A172 (cell line): ENCODE measurements around the gene MTARC2. TPM values are rescaled to one million over a fixed set of nuclear protein-coding genes. Genes with fewer than 3 reads are reported as not detected.

Source experiments
- DNase-seq: peaks from one replicate; pipeline ENCODE4 v3.0.0-alpha.2; 2015; ENCODE audit warnings: low spot score
- total RNA-seq: library from RNA; depleted of rRNA; stranded (reverse); fragments of >200 nt; shearing (Covaris generic); gene quantifications from 2 replicates; pipeline ENCODE4 v1.2.3, GENCODE V29; 2014

MTARC2 gene
- total RNA-seq, 1 experiment from 2014 or later = 0.55 TPM

DNA sequence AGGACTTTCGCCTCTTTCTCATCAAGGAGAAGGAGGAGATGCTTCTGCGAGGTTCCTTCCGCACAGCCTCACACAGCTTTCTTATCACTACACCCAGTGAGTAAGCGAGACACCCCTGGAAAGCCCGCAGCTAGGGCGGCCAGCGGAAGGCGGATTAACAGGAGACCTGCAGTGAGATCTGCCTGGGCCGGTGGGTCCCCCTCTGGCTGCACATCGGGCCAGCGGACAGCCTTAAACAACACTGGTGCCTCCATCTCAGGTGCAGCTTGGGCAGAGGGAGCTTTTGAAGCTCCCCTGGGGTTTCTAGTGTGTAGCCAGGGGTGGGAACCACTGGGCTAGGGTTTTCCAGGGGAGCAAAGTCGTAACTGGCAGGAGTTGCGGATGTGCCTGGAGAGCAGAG lies 21.1 kb downstream of the MTARC2 start:
- DNase-seq = no peak

DNA sequence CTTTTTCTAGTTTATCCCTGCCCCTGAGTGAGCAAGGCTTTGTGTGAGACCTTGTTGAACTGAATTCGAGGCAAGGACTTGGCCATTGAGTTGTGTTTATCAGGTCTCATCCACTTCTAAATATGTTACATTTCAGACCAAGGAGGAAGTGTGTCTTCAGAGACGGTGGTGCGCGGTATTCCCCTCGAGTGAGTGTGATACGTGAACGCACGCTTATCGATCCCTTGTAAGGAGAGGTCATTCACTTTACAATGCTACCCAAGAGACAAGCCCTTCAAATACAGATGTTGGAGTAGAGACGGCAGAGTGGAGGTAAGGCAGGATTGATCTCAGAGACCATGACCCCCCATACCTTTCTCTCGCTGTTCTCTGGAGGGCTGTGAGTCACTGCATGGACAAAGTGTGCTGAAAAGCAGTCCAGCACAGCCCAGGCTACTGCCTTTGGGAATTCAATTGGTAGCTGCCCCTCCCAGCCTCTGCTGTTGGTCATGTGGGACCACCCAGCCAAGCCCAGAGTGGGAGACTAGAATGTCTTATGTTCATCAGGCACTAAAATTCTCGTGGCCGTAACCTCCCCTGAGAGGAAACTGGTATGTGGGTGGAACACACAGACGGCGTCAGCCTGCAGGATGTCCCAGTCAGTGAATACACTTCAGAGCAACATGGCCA lies 22.3 kb downstream of the MTARC2 start:
- no peak for DNase-seq

DNA sequence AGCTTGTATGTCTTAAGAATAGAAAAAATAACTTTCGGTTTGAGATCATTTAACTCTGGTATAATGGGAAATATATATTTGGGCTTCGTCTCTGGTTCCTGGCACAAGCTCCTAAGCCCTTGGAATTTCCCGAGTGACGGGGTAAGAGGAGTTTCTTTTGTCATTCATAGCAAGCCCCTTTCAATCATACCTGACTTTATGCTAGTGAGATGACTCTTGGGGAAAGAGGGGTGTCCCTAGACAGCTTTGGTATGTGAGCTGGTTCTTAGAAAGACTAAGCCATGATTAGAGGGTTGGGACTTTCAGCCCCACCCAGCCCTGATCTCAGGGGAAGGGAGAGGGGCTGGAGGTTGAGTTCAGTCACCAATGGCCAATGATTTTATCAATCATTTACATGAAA lies 24.7 kb downstream of the MTARC2 start:
- no peak for DNase-seq

DNA sequence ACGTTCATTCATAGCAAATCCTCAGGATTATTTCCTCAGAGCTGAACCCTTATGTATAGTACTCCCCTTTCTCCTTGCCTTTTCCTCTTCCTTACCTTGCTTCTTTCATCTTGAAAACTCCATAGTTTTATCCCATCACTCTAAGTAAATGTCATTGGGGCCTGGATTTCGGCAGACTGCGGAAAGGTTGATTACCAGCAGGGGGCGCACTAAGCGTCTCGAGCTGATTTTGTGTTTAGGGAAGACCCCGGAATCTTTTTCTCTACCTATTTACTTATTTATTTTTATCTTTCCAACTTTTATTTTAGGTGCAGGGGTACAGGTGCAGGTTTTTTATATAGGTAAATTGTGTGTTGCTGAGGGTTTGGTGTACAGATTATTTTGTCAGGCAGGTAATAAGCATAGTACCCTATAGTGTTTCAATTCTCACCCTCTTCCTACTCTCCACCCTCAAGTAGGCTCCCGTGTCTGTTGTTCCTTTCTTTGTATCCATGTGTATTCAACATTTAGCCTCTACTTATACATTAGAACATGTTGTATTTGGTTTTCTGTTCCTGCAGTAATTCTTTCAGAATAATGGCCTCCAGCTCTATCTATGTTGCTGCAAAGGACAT lies 27.2 kb downstream of the MTARC2 start:
- peak; percentile 16 for DNase-seq

DNA sequence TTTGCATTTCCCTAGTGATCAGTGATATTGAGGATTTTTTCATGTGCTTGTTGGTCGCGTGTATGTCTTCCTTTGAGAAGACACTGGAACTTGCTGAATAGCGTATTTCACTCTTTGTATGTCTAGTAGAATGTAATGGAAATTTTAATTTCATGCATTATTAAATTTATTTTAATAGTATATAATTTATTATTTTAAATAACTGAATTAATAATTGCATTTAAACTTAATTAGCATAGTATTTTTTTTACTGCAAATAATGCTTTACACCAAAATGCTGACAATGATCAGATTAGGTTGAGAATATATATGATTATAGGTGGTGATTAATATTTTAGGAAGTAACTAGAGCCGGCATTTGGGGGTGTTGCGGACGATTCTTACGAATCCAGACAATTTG lies 28.1 kb downstream of the MTARC2 start:
- no peak for DNase-seq

DNA sequence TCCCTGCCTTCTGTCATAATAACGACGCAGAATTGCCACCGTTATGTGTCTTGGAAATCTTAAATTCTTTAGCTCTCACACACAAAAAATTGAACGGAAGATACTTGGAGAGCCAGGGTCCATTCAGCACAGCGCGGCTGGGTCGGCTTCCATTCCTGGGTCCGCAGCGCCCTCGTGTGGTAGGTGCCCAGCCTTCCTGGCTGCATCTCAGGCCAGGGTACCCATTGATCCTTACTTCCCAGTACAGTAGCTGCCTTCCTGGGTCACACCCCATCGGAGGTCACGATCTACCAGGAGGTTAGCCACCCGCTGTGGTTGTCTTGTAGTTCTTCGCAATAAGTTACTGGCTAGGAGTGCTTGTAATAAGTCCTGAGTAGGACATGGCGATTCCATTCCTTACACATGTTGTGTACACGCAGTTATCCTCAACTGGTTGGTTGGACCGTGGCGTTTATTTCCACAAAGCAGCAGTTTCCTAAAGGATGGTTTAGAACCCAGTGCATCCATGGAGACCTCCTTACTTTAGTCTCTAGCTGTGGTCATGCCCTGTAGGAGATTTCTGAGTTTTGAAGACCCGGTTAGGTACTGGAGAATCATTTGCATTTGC lies 28.7 kb downstream of the MTARC2 start:
- peak; percentile 59 for DNase-seq

GRCh38 chr1:220783453-220783852 lies 35.3 kb downstream of the MTARC2 start:
- no peak for DNase-seq

GRCh38 chr1:220784751-220785150 lies 36.6 kb downstream of the MTARC2 start:
- no peak for DNase-seq

DNA sequence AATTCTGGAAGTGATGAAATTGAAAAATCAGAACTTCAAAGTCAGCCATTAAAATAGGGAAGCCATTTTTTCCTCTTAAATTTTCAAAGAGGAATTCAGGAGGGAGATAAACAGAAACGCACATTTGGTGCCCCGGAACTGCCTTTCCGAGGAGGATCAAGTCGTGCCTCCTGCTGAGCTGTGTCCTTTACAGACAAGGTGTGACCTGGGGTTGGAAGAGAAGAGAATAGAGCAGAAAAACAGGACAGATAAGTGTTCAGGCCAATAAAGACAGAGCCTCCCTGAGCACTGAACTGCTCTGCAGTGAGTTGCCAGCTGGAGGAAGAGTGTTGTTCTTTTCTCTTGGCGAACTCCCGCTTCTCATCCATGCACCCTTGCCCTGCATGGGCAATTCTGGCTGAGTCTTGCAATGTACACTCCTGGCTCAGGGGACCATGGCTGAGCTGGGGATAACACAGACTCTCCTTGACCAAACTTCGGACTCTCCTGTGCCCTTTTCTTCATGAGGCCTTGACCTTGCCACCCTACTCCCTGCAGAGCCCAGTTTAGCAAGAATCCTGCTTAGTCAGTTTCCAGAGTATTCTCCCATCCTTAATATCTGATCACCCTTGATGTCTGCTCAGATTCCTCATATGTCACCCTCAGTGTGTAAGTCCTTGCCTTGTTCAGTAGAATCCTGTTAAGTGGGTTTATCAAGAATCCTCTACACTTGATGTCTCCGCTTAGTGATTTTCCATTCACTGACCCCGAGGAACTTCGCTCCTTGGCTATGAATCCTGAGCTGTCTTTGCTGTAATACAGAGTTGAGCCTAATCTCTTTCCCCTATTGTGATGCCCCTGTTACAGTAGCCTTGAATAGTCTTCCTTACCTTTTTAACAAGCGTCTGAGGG lies 37.3 kb downstream of the MTARC2 start:
- DNase-seq = no peak

DNA sequence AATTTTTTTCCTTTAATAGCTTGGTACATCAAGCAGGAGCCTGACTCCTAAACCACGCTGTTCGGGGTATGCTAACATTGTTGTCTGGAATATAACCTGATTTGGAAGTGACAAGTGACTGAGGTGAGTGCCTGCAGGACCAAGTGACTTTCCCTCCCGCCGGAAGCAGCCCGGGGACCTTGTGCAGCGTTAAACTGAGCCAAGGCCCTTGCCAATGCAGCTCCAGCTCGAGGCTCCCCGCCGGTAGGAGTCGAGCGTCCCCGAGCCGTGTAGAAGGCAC lies 37.9 kb downstream of the MTARC2 start:
- no peak for DNase-seq

DNA sequence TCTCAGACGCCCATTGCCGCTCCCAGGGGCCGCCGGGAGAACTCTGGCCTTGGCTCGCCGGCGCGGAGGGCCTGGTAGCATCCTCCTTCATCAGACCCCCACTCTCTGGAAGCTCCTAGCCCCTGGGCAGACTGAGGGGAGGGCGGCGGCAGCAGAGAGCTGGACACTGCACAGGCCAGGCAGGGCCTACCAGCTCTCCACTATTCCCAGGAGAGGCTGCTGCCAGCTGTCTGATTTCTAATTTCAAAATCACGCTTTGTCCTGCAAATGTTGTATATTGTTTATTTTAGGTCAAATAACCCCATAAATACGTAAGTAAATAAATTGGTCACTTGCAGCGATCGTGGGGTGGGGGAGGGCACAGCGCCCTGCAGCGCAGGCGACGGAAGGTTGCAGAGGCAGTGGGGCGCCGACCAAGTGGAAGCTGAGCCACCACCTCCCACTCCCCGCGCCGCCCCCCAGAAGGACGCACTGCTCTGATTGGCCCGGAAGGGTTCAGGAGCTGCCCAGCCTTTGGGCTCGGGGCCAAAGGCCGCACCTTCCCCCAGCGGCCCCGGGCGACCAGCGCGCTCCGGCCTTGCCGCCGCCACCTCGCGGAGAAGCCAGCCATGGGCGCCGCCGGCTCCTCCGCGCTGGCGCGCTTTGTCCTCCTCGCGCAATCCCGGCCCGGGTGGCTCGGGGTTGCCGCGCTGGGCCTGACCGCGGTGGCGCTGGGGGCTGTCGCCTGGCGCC lies 38.4 kb downstream of the MTARC2 start, which contains the start of gene MTARC1:
TSS of gene MTARC1 (plus strand) at position 577 of the 732 bp plus-strand sequence. CDS start at position 609, 32 bp downstream.
- DNase-seq = no peak

- no peak for DNase-seq
These were observed 39.0 kb downstream of the MTARC2 start for GRCh38 chr1:220787069-220787619.

- DNase-seq = no peak
These were observed 40.8 kb downstream of the MTARC2 start for GRCh38 chr1:220788900-220789299.

GRCh38 chr1:220789532-220790147 lies 41.5 kb downstream of the MTARC2 start:
- no peak for DNase-seq

DNA sequence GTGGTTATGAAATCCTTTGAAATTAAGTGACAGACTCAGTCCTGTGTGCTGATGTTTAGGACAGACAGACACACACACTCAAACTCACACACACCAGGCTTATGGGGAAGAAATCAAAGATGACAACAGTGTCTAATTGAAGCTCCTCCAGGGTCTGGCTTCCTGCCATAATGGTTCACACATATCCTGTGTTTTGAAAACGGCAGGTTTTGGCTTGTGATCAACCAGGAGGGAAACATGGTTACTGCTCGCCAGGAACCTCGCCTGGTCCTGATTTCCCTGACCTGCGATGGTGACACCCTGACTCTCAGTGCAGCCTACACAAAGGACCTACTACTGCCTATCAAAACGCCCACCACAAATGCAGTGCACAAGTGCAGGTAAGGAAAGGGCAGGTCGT lies 43.2 kb downstream of the MTARC2 start:
- no peak for DNase-seq

DNA sequence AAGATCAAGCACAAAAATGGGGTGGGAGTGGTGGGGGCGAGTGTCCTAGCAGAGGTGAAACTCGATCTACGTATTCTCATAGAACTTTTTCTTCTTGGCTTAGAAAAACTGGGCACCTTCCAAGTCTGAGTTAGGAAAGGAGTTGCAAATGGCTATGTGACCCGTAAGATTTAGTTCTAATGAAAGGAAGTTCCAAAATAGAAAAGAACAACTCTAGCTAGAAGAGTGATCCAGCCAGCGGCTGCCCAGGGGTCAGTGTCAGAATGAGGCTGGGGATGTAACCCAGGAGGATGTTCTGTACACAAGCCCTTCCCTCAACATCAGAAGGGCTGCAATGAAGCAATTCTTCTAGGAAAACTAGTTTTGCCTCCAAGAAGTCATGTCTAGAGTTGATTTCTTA lies 43.8 kb downstream of the MTARC2 start:
- DNase-seq = no peak

DNA sequence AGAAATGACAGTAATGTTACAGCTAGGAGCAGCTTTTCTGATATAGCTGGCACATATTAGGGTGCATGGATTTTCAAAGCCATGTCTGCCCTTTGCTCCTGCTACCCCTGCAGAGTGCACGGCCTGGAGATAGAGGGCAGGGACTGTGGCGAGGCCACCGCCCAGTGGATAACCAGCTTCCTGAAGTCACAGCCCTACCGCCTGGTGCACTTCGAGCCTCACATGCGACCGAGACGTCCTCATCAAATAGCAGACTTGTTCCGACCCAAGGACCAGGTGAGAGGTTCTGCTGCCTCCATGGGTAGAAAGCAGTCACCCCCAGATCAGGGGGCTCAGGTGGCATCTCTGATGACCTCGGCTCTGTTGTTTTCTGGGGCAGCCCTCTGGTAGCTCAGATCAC lies 48.4 kb downstream of the MTARC2 start:
- no peak for DNase-seq

- no peak for DNase-seq
These were observed 48.9 kb downstream of the MTARC2 start for GRCh38 chr1:220797044-220797443.

DNA sequence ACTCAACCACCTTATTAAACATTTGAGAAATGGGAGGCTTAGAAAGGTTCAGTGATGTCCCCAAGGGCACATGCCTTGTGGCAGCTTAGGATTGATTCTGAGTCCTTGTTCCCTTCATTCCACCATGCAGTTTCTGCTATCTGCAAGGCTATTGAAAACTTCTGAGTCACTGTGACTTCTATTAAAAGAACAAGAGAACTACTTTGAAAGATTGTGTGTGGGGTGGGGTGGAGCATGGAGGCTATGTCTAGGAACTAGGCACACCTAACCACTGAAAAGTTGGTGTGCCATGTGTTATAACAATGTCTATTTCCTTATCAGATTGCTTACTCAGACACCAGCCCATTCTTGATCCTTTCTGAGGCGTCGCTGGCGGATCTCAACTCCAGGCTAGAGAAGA lies 49.4 kb downstream of the MTARC2 start:
- peak; percentile 38 for DNase-seq

DNA sequence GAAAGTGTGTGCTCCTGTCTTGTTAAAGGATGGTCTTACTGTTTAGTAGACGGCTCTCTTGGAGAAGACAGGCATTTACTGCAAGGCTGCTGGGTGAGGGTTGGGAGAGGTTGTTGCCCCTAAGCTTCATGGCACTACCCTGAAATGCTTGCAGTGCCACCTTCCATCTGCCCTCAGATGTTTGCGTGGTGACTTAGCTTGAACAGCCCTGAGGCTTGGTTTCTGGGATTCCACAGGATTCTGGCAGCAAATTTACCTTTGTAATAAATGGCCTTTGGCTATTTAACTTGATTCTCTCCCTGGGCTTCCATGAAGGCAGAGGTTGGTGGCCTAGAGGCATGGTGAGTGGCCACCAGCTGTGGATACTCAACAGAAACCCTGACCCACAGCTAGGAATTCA lies 50.2 kb downstream of the MTARC2 start:
- no peak for DNase-seq

GRCh38 chr1:220800262-220800661 lies 52.1 kb downstream of the MTARC2 start:
- no peak for DNase-seq
